ENCODE measurements around the gene PRSS12. TPM values are rescaled to one million over a fixed set of nuclear protein-coding genes. Genes with fewer than 3 reads are reported as not detected.

The PRSS12 gene
- total RNA-seq, 1 experiment from 2014 or later = 13.8 TPM

DNA sequence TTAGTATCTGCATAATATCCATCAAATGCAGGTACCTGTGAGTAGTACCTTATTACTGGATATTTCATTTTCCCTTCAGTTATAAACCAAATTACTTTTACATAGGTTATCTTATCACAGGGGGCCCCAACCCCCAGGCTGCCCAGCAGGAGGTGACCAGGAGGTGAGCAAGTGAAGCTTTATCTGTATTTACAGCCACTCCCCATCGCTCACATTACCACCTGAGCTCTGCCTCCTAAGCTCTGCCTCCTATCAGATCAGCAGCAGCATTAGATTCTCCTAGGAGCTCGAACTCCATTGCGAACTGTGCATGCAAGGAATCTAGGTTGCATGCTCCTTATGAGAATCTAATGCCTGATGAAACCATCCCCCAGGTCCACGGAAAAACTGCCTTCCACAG is 6.3 kb downstream of the PRSS12 start (continued):
- TF ChIP-seq POLR2AphosphoS5 (IDR thresholded peaks at IDR 0.05; ENCODE audit: low read depth, low read length) (no peak), RAD21 (IDR thresholded peaks at IDR 0.05; ENCODE audit: low read depth) (no peak), ZFX (IDR thresholded peaks at IDR 0.05) (no peak)

- no TSS peak for BruUV-seq (replicated peaks)
- Histone ChIP-seq H3K9me3 (ENCODE audit: control insufficient read depth in 1 of 2, insufficient read depth in 1 of 2, low read depth in 1 of 2, low read length in 2 of 2) (no peaks in the 10 kb centered on the region), H3K27ac (ENCODE audit: low read depth, low read length) (no peak overlapping the region), H4K20me1 (ENCODE audit: insufficient read depth) (no peaks in the 10 kb centered on the region), H3K9me2 (ENCODE audit: insufficient read depth) (no peaks in the 10 kb centered on the region), H2AFZ (ENCODE audit: low read depth, low read length, poor library complexity, severe bottlenecking) (no peak overlapping the region), H3K79me2 (ENCODE audit: insufficient read depth, low read length) (no peaks in the 10 kb centered on the region), H3K4me1 (ENCODE audit: control insufficient read depth in 1 of 2, insufficient read depth in 2 of 2, low read length in 2 of 2) (peaks cover 3 to 35% of the 10 kb centered on the region in 2 experiments; a peak in 2 of 4 replicates), H3K9ac (ENCODE audit: low read length) (no peak overlapping the region), H3K36me3 (ENCODE audit: control insufficient read depth in 1 of 2, insufficient read depth in 2 of 2, low read length in 2 of 2) (no peaks in the 10 kb centered on the region), H3K27me3 (ENCODE audit: insufficient read depth, low read length) (no peaks in the 10 kb centered on the region), H3K4me3 (replicated peaks in 1 of 2; ENCODE audit: low read depth in 1 of 2, low read length in 2 of 2) (no peak overlapping the region), H3K4me2 (ENCODE audit: low read length) (no peak overlapping the region)
- TF ChIP-seq, protein P1, sequence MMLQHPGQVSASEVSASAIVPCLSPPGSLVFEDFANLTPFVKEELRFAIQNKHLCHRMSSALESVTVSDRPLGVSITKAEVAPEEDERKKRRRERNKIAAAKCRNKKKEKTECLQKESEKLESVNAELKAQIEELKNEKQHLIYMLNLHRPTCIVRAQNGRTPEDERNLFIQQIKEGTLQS (IDR thresholded peaks at IDR 0.05) = no peak
- TF ChIP-seq SIN3A (IDR thresholded peaks at IDR 0.05; ENCODE audit: low read depth) (no peak), CBX3 (IDR thresholded peaks at IDR 0.05; ENCODE audit: low read depth) (no peak), EZH2 (IDR thresholded peaks at IDR 0.05) (no peak), POLR2AphosphoS5 (IDR thresholded peaks at IDR 0.05; ENCODE audit: low read depth, low read length) (no peak)
- TF ChIP-seq, protein P2, sequence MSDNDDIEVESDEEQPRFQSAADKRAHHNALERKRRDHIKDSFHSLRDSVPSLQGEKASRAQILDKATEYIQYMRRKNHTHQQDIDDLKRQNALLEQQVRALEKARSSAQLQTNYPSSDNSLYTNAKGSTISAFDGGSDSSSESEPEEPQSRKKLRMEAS (IDR thresholded peaks at IDR 0.05) = no peak
- RAD21 ChIA-PET (ENCODE audit: low non-redundant PET in 1 of 2, low total read pairs in 2 of 2, uncharacterized antibody in 2 of 2, unreplicated experiment in 2 of 2) = no interaction called here
- ATAC-seq (no peak), DNase-seq (ENCODE audit: low read depth, low spot score) (no peak)
- POLR2A ChIA-PET = no interaction called here
- CTCF ChIA-PET = no interaction called here
- intact Hi-C loops (cut with micrococcal nuclease) = no loop called here
Measured at GRCh38 chr4:118345813-118346212, 7.0 kb downstream of the PRSS12 start.

- intact Hi-C loops (cut with micrococcal nuclease) = no loop called here
- no peak overlapping the region for H2AFZ ChIP-seq (ENCODE audit: low read depth, low read length, poor library complexity, severe bottlenecking)
Measured at GRCh38 chr4:118344801-118345200, 8.0 kb downstream of the PRSS12 start.

More at GRCh38 chr4:118344801-118345200, 8.0 kb downstream of the PRSS12 start:
- H3K36me3 ChIP-seq (ENCODE audit: control insufficient read depth in 1 of 2, insufficient read depth in 2 of 2, low read length in 2 of 2) = no peaks in the 10 kb centered on the region
- RAD21 ChIA-PET (ENCODE audit: low non-redundant PET in 1 of 2, low total read pairs in 2 of 2, uncharacterized antibody in 2 of 2, unreplicated experiment in 2 of 2) = no interaction called here
- POLR2A ChIA-PET = interaction anchor here (2.1 kb wide), 1 partner anchor 8 kb away, joined by 8 read pairs; the partner anchor contains the start of gene PRSS12
- peak overlapping the region; percentile 44 for H3K4me2 ChIP-seq (ENCODE audit: low read length)
- H3K4me1 ChIP-seq (ENCODE audit: control insufficient read depth in 1 of 2, insufficient read depth in 2 of 2, low read length in 2 of 2) = peaks cover 3 to 35% of the 10 kb centered on the region in 2 experiments; a peak in 2 of 4 replicates
- no peak for DNase-seq (ENCODE audit: low read depth, low spot score)
- H4K20me1 ChIP-seq (ENCODE audit: insufficient read depth) = no peaks in the 10 kb centered on the region
- no peak overlapping the region for H3K9ac ChIP-seq (ENCODE audit: low read length)
- no peaks in the 10 kb centered on the region for H3K27me3 ChIP-seq (ENCODE audit: insufficient read depth, low read length)
- no TSS peak for BruUV-seq (replicated peaks)
- no peaks in the 10 kb centered on the region for H3K79me2 ChIP-seq (ENCODE audit: insufficient read depth, low read length)
- H3K9me3 ChIP-seq (ENCODE audit: control insufficient read depth in 1 of 2, insufficient read depth in 1 of 2, low read depth in 1 of 2, low read length in 2 of 2) = no peaks in the 10 kb centered on the region
- no peak for TF ChIP-seq EGR1 (IDR thresholded peaks at IDR 0.05; ENCODE audit: low read depth)
- TF ChIP-seq, protein P1 (IDR thresholded peaks at IDR 0.05) = no peak
- TF ChIP-seq POLR2AphosphoS5 (IDR thresholded peaks at IDR 0.05; ENCODE audit: low read depth, low read length) = no peak
- CTCF ChIA-PET = interaction anchor here (2.5 kb wide), 1 partner anchor 8 kb away, joined by 14 read pairs; the partner anchor contains the start of gene PRSS12
- 0 out of 4 replicates have a peak overlapping the region, but pooled peaks of 1 of the 2 experiments have one; percentile 1 for H3K4me3 ChIP-seq (replicated peaks in 1 of 2; ENCODE audit: low read depth in 1 of 2, low read length in 2 of 2)
- H3K9me2 ChIP-seq (ENCODE audit: insufficient read depth) = no peaks in the 10 kb centered on the region
- ATAC-seq = peak; percentile 44; the same call in 1 of the 2 replicates
- no peak overlapping the region for H3K27ac ChIP-seq (ENCODE audit: low read depth, low read length)
